Measurements from ENCODE around the gene CHN1. TPM values are rescaled to one million over a fixed set of nuclear protein-coding genes. Genes with fewer than 3 reads are reported as not detected.

CHN1 gene
- total and polyA plus RNA-seq, 2 of the 8 experiments (the other 6 are each of a cell fraction or from before 2014, with no cell fraction given), result 54.0 to 65.7 TPM

GRCh38 chr2:174781996-174782395 lies 223.2 kb downstream of the CHN1 start:
- no peak for DNase-seq (ENCODE audit: low read depth in 1 of 2, low spot score in 2 of 2)

More at GRCh38 chr2:174781996-174782395, 223.2 kb downstream of the CHN1 start:
- H3K79me2 ChIP-seq (ENCODE audit: control insufficient read depth in 1 of 2, insufficient read depth in 2 of 2, low read length in 2 of 2), result no peaks in the 10 kb centered on the region
- no peaks in the 10 kb centered on the region for H3K23me2 ChIP-seq (ENCODE audit: low read depth, low read length)
- H2BK12ac ChIP-seq (ENCODE audit: low read depth, low read length), result 0 out of 2 replicates have a peak overlapping the region, but pooled peaks have one; percentile 3
- H4K20me1 ChIP-seq (replicated peaks in 1 of 2; ENCODE audit: control insufficient read depth in 1 of 2, insufficient read depth in 2 of 2, low read length in 2 of 2), result no peaks in the 10 kb centered on the region
- H3K56ac ChIP-seq (replicated peaks; ENCODE audit: insufficient read length, low read depth, low read length), result no peak overlapping the region
- no peak overlapping the region for H2AK5ac ChIP-seq (ENCODE audit: low read depth, low read length)
- H3K36me3 ChIP-seq (ENCODE audit: control insufficient read depth in 2 of 4, insufficient read depth in 4 of 4, low read length in 3 of 4), result no peaks in the 10 kb centered on the region
- H4K8ac ChIP-seq (ENCODE audit: extremely low read depth, insufficient read depth, low read length), result no peak overlapping the region
- H3K4me2 ChIP-seq (ENCODE audit: insufficient read depth in 1 of 2, low read depth in 2 of 2, low read length in 2 of 2), result no peak overlapping the region
- H4K91ac ChIP-seq (replicated peaks; ENCODE audit: insufficient read length, low read length), result peak overlapping the region; percentile 25
- CTCF ChIA-PET (ENCODE audit: partially characterized antibody), result interaction anchor here (1.3 to 4.9 kb wide), 9 partner anchors 8 to 208 kb away, joined by 3 to 37 read pairs (median 6); no protein-coding TSS in a partner anchor
- H3K9me3 ChIP-seq (ENCODE audit: insufficient read depth in 2 of 2, low read depth in 1 of 2, low read length in 1 of 2), result no peaks in the 10 kb centered on the region
- H3K4me1 ChIP-seq (replicated peaks in 1 of 4; ENCODE audit: control insufficient read depth in 3 of 4, insufficient read depth in 4 of 4, low read length in 3 of 4), result peaks cover 0 to 7% (median 2%) of the 10 kb centered on the region in 4 experiments; a peak in 6 of 7 replicates
- no peak overlapping the region for H2AFZ ChIP-seq (ENCODE audit: low read length)
- no peak overlapping the region for H3K4me3 ChIP-seq (ENCODE audit: extremely low read depth in 1 of 4, insufficient read depth in 2 of 4, low read depth in 3 of 4, low read length in 4 of 4)
- POLR2A ChIA-PET (ENCODE audit: partially characterized antibody), result interaction anchor here (1.4 to 1.6 kb wide), 2 partner anchors 11 to 14 kb away, joined by 3 to 5 read pairs; no protein-coding TSS in a partner anchor
- H3K79me1 ChIP-seq (ENCODE audit: low read depth, low read length), result no peaks in the 10 kb centered on the region
- H2BK20ac ChIP-seq (ENCODE audit: low read length), result no peak overlapping the region
- no peak for TF ChIP-seq SP2 (IDR thresholded peaks at IDR 0.05; ENCODE audit: low read length)
- no peak for TF ChIP-seq POLR2AphosphoS5 (IDR thresholded peaks at IDR 0.05; ENCODE audit: low read depth, low read length)
- TF ChIP-seq TAF7 (optimal IDR thresholded peaks at IDR 0.05; ENCODE audit: borderline replicate concordance, low read depth, low read length), result no peak
- no peak for TF ChIP-seq RXRA (IDR thresholded peaks at IDR 0.05; ENCODE audit: insufficient read depth, low read depth, low read length)
- no peak for TF ChIP-seq SP1 (IDR thresholded peaks at IDR 0.05; ENCODE audit: low read depth, low read length)
- TF ChIP-seq BRCA1 (IDR thresholded peaks at IDR 0.05; ENCODE audit: low read depth, low read length), result no peak
- TF ChIP-seq RNF2 (IDR thresholded peaks at IDR 0.05; ENCODE audit: borderline replicate concordance, low read depth, low read length, missing control alignments, poor library complexity, severe bottlenecking), result no peak
- no peak for TF ChIP-seq SRF (IDR thresholded peaks at IDR 0.05; ENCODE audit: low read depth, low read length)
- TF ChIP-seq TAF1 (IDR thresholded peaks at IDR 0.05; ENCODE audit: low read depth, low read length), result no peak
- no peak for TF ChIP-seq POLR2A (IDR thresholded peaks at IDR 0.05; ENCODE audit: control extremely low read depth in 1 of 2, low read depth in 2 of 2, low read length in 2 of 2)
- TF ChIP-seq MAFK (IDR thresholded peaks at IDR 0.05; ENCODE audit: low read depth, low read length), result no peak
- no peak for TF ChIP-seq CREB1 (IDR thresholded peaks at IDR 0.05)
- TF ChIP-seq YY1 (IDR thresholded peaks at IDR 0.05; ENCODE audit: low read depth, low read length), result no peak
- TF ChIP-seq ATF3 (IDR thresholded peaks at IDR 0.05; ENCODE audit: insufficient read depth, low read depth, low read length), result no peak
- H3K4ac ChIP-seq (replicated peaks; ENCODE audit: insufficient read length, low read depth, low read length), result no peak overlapping the region
- no peak overlapping the region for H3K14ac ChIP-seq (ENCODE audit: insufficient read length)
- no peak overlapping the region for H3K9ac ChIP-seq (replicated peaks in 1 of 4; ENCODE audit: extremely low read depth in 1 of 4, low read depth in 3 of 4, low read length in 3 of 4)
- H3K27me3 ChIP-seq (replicated peaks in 1 of 4; ENCODE audit: control insufficient read depth in 3 of 4, extremely low read depth in 1 of 4, insufficient read depth in 3 of 4, low read length in 3 of 4), result no peaks in the 10 kb centered on the region
- no peak for FAIRE-seq
- H3K23ac ChIP-seq (ENCODE audit: insufficient read length), result no peak overlapping the region
- no peak overlapping the region for H3K27ac ChIP-seq (ENCODE audit: low read depth, low read length)
- H3K18ac ChIP-seq (ENCODE audit: extremely low read depth, low read length), result no peak overlapping the region
- H2BK5ac ChIP-seq (ENCODE audit: low read depth, low read length), result no peak overlapping the region; the same call in 1 of the 2 replicates
- H4K5ac ChIP-seq (ENCODE audit: insufficient read length, low read depth, low read length), result no peak overlapping the region
- WGBS, 2 experiments (ENCODE audit: extremely low coverage in 1 of 2, insufficient coverage in 1 of 2, insufficient read length in 1 of 2, insufficient replicate concordance in 2 of 2, low coverage in 1 of 2, low lambda C conversion rate in 2 of 2, missing lambda C conversion rate in 1 of 2), result 92% methylated on average over 11 of the region's 11 CpGs; no CpG with 5 or more reads in 1 of the 2 experiments
- H2BK120ac ChIP-seq (replicated peaks; ENCODE audit: low read depth, low read length), result peak overlapping the region; percentile 10
- no peak overlapping the region for H2BK15ac ChIP-seq (ENCODE audit: low read length)

All from H1 (cell line).